Neural progenitor cell (in vitro differentiated cells): ENCODE measurements around the gene EFCC1.

Experiments used
- CTCF ChIP-seq: fragments of 200-600 bp; sonication (generic); IDR thresholded peaks from 2 replicates; pipeline ENCODE4 v1.5.1; 2017; ENCODE audit warnings: antibody characterized with exemption, mild to moderate bottlenecking
- EZH2 ChIP-seq: fragments of 200-600 bp; sonication (generic); IDR thresholded peaks from 2 replicates; pipeline ENCODE4 v1.6.1; 2017; ENCODE audit warnings: antibody characterized with exemption, mild to moderate bottlenecking, moderate library complexity

- no peak for TF ChIP-seq CTCF
- TF ChIP-seq EZH2: no peak
Measured at GRCh38 chr3:128971421-128972100, 29.5 kb upstream of the EFCC1 start.
